Right kidney (tissue), 1 donor: ENCODE data around the gene ANKFN1.

Experiments
- DNase-seq: peaks from one replicate; pipeline ENCODE4 v3.0.0-alpha.2; 2016

The ANKFN1 gene

GRCh38 chr17:56148333-56148732 lies 4.9 kb upstream of the ANKFN1 start:
- no peak for DNase-seq

GRCh38 chr17:56149266-56150036 lies 3.8 kb upstream of the ANKFN1 start:
- no peak for DNase-seq

- DNase-seq, result no peak
These were observed 2.6 kb upstream of the ANKFN1 start for GRCh38 chr17:56150649-56151048.

- no peak for DNase-seq
These were observed 4.6 kb downstream of the ANKFN1 start for GRCh38 chr17:56157845-56158244.

GRCh38 chr17:56158344-56158743 lies 5.1 kb downstream of the ANKFN1 start:
- no peak for DNase-seq

GRCh38 chr17:56158915-56159825 lies 5.9 kb downstream of the ANKFN1 start:
- no peak for DNase-seq

GRCh38 chr17:56159826-56160380 lies 6.6 kb downstream of the ANKFN1 start:
- no peak for DNase-seq

- DNase-seq, result no peak
These were observed 7.1 kb downstream of the ANKFN1 start for GRCh38 chr17:56160422-56160821.

- DNase-seq, result no peak
These were observed 11.9 kb downstream of the ANKFN1 start for GRCh38 chr17:56165072-56165641.

GRCh38 chr17:56167491-56167890 lies 14.2 kb downstream of the ANKFN1 start:
- DNase-seq, result no peak

- DNase-seq, result no peak
These were observed 16.3 kb downstream of the ANKFN1 start for GRCh38 chr17:56169621-56170020.

GRCh38 chr17:56171186-56171959 lies 18.1 kb downstream of the ANKFN1 start:
- no peak for DNase-seq

- DNase-seq, result no peak
These were observed 19.3 kb downstream of the ANKFN1 start for GRCh38 chr17:56172517-56172982.

- DNase-seq, result no peak
These were observed 19.8 kb downstream of the ANKFN1 start for GRCh38 chr17:56173026-56173425.

GRCh38 chr17:56173958-56174835 lies 20.9 kb downstream of the ANKFN1 start:
- no peak for DNase-seq

- no peak for DNase-seq
These were observed 22.2 kb downstream of the ANKFN1 start for GRCh38 chr17:56175299-56175955.

GRCh38 chr17:56176091-56176490 lies 22.8 kb downstream of the ANKFN1 start:
- DNase-seq, result peak; percentile 21

GRCh38 chr17:56177361-56177760 lies 24.1 kb downstream of the ANKFN1 start:
- no peak for DNase-seq

- DNase-seq, result no peak
These were observed 24.9 kb downstream of the ANKFN1 start for GRCh38 chr17:56178203-56178602.

- DNase-seq, result no peak
These were observed 28.8 kb downstream of the ANKFN1 start for GRCh38 chr17:56182081-56182480.
